Muscle layer of duodenum (tissue), 2 donors: ENCODE results near the gene NRXN3.

Experiments
- H3K27ac ChIP-seq: one replicate; pipeline ENCODE4 v1.7.0; 2013; ENCODE audit warnings: mild to moderate bottlenecking, low read length
- H3K27me3 ChIP-seq: one replicate; pipeline ENCODE4 v1.7.0; 2013; ENCODE audit warnings: low read depth, mild to moderate bottlenecking, control low read depth, low read length
- H3K36me3 ChIP-seq, 2 donors: one replicate each; pipeline ENCODE4 v1.7.0; 2013; ENCODE audit warnings: low read length in 2 of 2, control low read depth in 1 of 2, mild to moderate bottlenecking in 1 of 2; ENCODE audit not compliant: insufficient read depth in 2 of 2, control insufficient read depth in 1 of 2
- H3K4me1 ChIP-seq, 2 donors: one replicate each; pipeline ENCODE4 v1.7.0; 2013; ENCODE audit warnings: low read length in 2 of 2, mild to moderate bottlenecking in 2 of 2, control low read depth in 1 of 2, moderate library complexity in 1 of 2; ENCODE audit not compliant: insufficient read depth in 2 of 2, control insufficient read depth in 1 of 2
- H3K4me3 ChIP-seq, 2 donors: one replicate each; pipeline ENCODE4 v1.7.0; 2013; ENCODE audit warnings: low read length in 2 of 2, low read depth in 1 of 2, mild to moderate bottlenecking in 1 of 2
- H3K9me3 ChIP-seq, 2 donors: one replicate each; pipeline ENCODE4 v1.7.0; 2013; ENCODE audit warnings: low read length in 2 of 2, control low read depth in 1 of 2, mild to moderate bottlenecking in 1 of 2; ENCODE audit not compliant: control insufficient read depth in 1 of 2
- donor health status: healthy.

The NRXN3 gene

GRCh38 chr14:79652513-79653307 is 1482.5 kb downstream of the NRXN3 start:
- Histone ChIP-seq H3K4me1 (no peaks in the 10 kb centered on the region), H3K27me3 (no peaks in the 10 kb centered on the region), H3K27ac (no peak overlapping the region), H3K36me3 (no peaks in the 10 kb centered on the region), H3K9me3 (no peaks in the 10 kb centered on the region), H3K4me3 (no peak overlapping the region)

DNA sequence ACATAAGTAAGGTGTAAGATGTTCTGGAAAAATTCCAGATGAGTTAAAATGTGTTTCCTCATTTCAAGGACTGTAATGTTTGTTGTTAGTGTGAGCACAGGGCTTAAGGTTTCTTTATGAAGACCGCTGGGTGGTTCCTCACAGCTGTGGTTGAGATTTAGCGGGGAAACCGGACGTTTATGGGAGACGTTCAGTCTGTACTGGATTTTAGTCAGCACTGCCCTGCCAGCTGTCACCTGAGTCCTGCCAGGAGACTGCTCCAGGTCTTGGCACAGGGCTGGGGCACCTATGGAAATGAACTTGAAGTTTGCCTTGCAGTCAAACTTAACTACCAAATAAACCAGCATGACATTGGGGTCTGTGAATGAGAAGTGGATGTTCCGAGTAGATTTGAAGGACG is 1485.9 kb downstream of the NRXN3 start:
- H3K4me1 ChIP-seq, result no peaks in the 10 kb centered on the region
- no peak overlapping the region for H3K27ac ChIP-seq
- no peaks in the 10 kb centered on the region for H3K9me3 ChIP-seq
- H3K27me3 ChIP-seq, result no peaks in the 10 kb centered on the region
- no peaks in the 10 kb centered on the region for H3K36me3 ChIP-seq
- H3K4me3 ChIP-seq, result no peak overlapping the region

GRCh38 chr14:79656496-79656895 is 1486.3 kb downstream of the NRXN3 start:
- Histone ChIP-seq H3K4me1 (no peaks in the 10 kb centered on the region), H3K4me3 (no peak overlapping the region), H3K9me3 (no peaks in the 10 kb centered on the region), H3K36me3 (no peaks in the 10 kb centered on the region), H3K27ac (no peak overlapping the region), H3K27me3 (no peaks in the 10 kb centered on the region)

- no peaks in the 10 kb centered on the region for H3K9me3 ChIP-seq
- no peak overlapping the region for H3K27ac ChIP-seq
- no peaks in the 10 kb centered on the region for H3K4me1 ChIP-seq
- H3K4me3 ChIP-seq, result no peak overlapping the region
- H3K36me3 ChIP-seq, result no peaks in the 10 kb centered on the region
- H3K27me3 ChIP-seq, result no peaks in the 10 kb centered on the region
Observed at GRCh38 chr14:79658221-79658620, 1488.0 kb downstream of the NRXN3 start.

DNA sequence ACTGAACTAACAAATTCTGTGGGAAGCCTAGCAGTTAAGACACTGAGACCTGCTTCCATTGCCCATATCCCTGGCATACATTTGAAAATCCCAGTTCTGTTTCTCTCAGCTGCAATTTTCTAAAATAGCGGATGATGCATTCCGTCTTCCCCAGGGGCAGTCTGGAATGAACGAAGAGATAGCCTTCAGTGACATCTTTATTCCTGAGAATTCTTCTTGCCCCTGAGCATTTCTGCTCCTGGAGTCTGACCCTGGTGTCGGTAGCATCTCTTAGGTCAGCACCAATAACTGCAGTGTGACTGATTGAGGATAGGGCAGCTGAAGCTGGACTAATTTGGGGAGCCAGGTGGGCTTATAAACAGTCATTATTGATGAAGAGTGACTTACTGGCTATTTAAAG is 1488.6 kb downstream of the NRXN3 start:
- Histone ChIP-seq H3K4me1 (no peaks in the 10 kb centered on the region), H3K4me3 (no peak overlapping the region), H3K9me3 (no peaks in the 10 kb centered on the region), H3K27me3 (no peaks in the 10 kb centered on the region), H3K36me3 (no peaks in the 10 kb centered on the region), H3K27ac (no peak overlapping the region)

- H3K27ac ChIP-seq, result no peak overlapping the region
- no peaks in the 10 kb centered on the region for H3K27me3 ChIP-seq
- H3K4me1 ChIP-seq, result no peaks in the 10 kb centered on the region
- no peaks in the 10 kb centered on the region for H3K36me3 ChIP-seq
- H3K9me3 ChIP-seq, result no peaks in the 10 kb centered on the region
- H3K4me3 ChIP-seq, result no peak overlapping the region
Observed at GRCh38 chr14:79660053-79660939, 1490.1 kb downstream of the NRXN3 start.

DNA sequence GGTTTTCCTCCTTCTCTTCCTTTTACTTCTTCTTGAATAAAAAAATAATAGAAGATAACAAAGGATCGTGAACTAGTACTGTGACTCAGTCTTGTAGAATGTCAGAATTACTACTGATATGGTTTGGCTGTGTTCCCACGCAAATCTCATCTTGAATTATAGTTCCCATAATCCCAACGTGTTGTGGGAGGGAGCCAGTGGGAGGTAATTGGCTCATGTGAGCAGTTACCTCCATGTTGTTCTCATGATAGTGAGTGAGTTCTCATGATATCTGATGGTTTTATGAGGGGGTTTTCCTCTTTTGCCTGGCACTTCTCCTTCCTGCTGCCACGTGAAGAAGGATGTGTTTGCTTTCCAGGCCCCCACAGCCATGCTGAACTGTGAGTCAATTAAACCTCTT is 1491.6 kb downstream of the NRXN3 start:
- Histone ChIP-seq H3K36me3 (no peaks in the 10 kb centered on the region), H3K4me1 (no peaks in the 10 kb centered on the region), H3K9me3 (no peaks in the 10 kb centered on the region), H3K4me3 (no peak overlapping the region), H3K27ac (no peak overlapping the region), H3K27me3 (no peaks in the 10 kb centered on the region)

- H3K36me3 ChIP-seq, result no peaks in the 10 kb centered on the region
- H3K4me1 ChIP-seq, result no peaks in the 10 kb centered on the region
- no peak overlapping the region for H3K4me3 ChIP-seq
- H3K27ac ChIP-seq, result no peak overlapping the region
- H3K9me3 ChIP-seq, result no peaks in the 10 kb centered on the region
- H3K27me3 ChIP-seq, result no peaks in the 10 kb centered on the region
Observed at GRCh38 chr14:79663453-79663852, 1493.3 kb downstream of the NRXN3 start.

GRCh38 chr14:79665556-79665955 is 1495.4 kb downstream of the NRXN3 start:
- Histone ChIP-seq H3K36me3 (no peaks in the 10 kb centered on the region), H3K4me3 (no peak overlapping the region), H3K27me3 (no peaks in the 10 kb centered on the region), H3K4me1 (no peaks in the 10 kb centered on the region), H3K9me3 (no peaks in the 10 kb centered on the region), H3K27ac (no peak overlapping the region)

GRCh38 chr14:79668951-79669350 is 1498.8 kb downstream of the NRXN3 start:
- Histone ChIP-seq H3K4me1 (no peaks in the 10 kb centered on the region), H3K36me3 (no peaks in the 10 kb centered on the region), H3K27ac (no peak overlapping the region), H3K4me3 (no peak overlapping the region), H3K9me3 (no peaks in the 10 kb centered on the region), H3K27me3 (no peaks in the 10 kb centered on the region)

- Histone ChIP-seq H3K36me3 (no peaks in the 10 kb centered on the region), H3K27me3 (no peaks in the 10 kb centered on the region), H3K9me3 (no peaks in the 10 kb centered on the region), H3K4me3 (no peak overlapping the region), H3K27ac (no peak overlapping the region), H3K4me1 (no peaks in the 10 kb centered on the region)
Observed at GRCh38 chr14:79670811-79671210, 1500.6 kb downstream of the NRXN3 start.
